Measurements from ENCODE around the gene KIF26A.

GRCh38 chr14:104195361-104195760, 57.0 kb downstream of the KIF26A start:
- TF ChIP-seq EZH2 (IDR thresholded peaks at IDR 0.05; ENCODE audit: low read length, unreplicated experiment) (no peak), EZH2phosphoT487 (IDR thresholded peaks at IDR 0.05; ENCODE audit: borderline replicate concordance, low read length) (no peak)
- TF ChIP-seq, protein P1, sequence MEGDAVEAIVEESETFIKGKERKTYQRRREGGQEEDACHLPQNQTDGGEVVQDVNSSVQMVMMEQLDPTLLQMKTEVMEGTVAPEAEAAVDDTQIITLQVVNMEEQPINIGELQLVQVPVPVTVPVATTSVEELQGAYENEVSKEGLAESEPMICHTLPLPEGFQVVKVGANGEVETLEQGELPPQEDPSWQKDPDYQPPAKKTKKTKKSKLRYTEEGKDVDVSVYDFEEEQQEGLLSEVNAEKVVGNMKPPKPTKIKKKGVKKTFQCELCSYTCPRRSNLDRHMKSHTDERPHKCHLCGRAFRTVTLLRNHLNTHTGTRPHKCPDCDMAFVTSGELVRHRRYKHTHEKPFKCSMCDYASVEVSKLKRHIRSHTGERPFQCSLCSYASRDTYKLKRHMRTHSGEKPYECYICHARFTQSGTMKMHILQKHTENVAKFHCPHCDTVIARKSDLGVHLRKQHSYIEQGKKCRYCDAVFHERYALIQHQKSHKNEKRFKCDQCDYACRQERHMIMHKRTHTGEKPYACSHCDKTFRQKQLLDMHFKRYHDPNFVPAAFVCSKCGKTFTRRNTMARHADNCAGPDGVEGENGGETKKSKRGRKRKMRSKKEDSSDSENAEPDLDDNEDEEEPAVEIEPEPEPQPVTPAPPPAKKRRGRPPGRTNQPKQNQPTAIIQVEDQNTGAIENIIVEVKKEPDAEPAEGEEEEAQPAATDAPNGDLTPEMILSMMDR (conservative IDR thresholded peaks at IDR 0.05; ENCODE audit: low read depth, low read length), result no peak
